Measurements from ENCODE around the gene ZMYM2.

DNA sequence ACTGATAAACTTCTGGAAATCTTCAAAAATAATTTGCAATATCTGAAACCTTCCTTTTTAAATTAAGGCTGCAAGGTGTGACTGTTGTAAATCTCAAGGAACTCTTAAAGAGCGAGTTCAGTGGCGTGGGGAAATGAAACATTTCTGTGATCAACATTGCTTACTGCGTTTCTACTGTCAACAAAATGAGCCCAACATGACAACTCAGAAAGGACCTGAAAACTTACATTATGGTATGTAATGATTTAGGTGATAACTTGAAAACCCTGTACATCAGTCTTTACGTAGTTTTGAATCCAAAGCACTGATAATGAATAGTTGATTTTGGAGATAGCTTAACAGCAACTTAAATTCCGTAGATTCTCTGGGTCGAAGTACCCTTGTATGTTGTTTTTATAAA is 92.8 kb downstream of the ZMYM2 start:
- TF ChIP-seq EZH2 (IDR thresholded peaks at IDR 0.05; ENCODE audit: low read length, missing control alignments): no peak
- TF ChIP-seq, protein P1, sequence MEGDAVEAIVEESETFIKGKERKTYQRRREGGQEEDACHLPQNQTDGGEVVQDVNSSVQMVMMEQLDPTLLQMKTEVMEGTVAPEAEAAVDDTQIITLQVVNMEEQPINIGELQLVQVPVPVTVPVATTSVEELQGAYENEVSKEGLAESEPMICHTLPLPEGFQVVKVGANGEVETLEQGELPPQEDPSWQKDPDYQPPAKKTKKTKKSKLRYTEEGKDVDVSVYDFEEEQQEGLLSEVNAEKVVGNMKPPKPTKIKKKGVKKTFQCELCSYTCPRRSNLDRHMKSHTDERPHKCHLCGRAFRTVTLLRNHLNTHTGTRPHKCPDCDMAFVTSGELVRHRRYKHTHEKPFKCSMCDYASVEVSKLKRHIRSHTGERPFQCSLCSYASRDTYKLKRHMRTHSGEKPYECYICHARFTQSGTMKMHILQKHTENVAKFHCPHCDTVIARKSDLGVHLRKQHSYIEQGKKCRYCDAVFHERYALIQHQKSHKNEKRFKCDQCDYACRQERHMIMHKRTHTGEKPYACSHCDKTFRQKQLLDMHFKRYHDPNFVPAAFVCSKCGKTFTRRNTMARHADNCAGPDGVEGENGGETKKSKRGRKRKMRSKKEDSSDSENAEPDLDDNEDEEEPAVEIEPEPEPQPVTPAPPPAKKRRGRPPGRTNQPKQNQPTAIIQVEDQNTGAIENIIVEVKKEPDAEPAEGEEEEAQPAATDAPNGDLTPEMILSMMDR (conservative IDR thresholded peaks at IDR 0.05 in 1 of 2, IDR thresholded peaks at IDR 0.05 in 1 of 2; ENCODE audit: low read depth in 1 of 2, low read length in 2 of 2): no peak

All from fibroblast of lung (primary cell).